Memory B cell (primary cell): ENCODE data around the gene SMOC2.

Source experiments
- ATAC-seq: fragments of 150-1000 bp; cut with Tn5 transposase; 2 replicates; pipeline ENCODE4 v1.10.0; 2021; ENCODE audit warnings: low read depth, mild to moderate bottlenecking, moderate library complexity
- DNase-seq, 2 donors: peaks; one replicate each; pipeline ENCODE4 v3.0.0; 2022; ENCODE audit warnings: low spot score in 2 of 2
- H3K27ac Mint-ChIP-seq: one replicate; pipeline ENCODE4 v1.8.0; 2022; ENCODE audit warnings: mild to moderate bottlenecking, moderate library complexity, mixed read lengths
- H3K27me3 Mint-ChIP-seq: one replicate; pipeline ENCODE4 v1.8.0; 2022; ENCODE audit warnings: mixed read lengths
- H3K36me3 Mint-ChIP-seq: one replicate; pipeline ENCODE4 v1.8.0; 2022; ENCODE audit warnings: mild to moderate bottlenecking, mixed read lengths
- H3K4me1 Mint-ChIP-seq: one replicate; pipeline ENCODE4 v1.8.0; 2022; ENCODE audit warnings: mixed read lengths
- H3K4me3 Mint-ChIP-seq: one replicate; pipeline ENCODE4 v1.8.0; 2022; ENCODE audit warnings: mild to moderate bottlenecking, moderate library complexity, mixed read lengths
- H3K9me3 Mint-ChIP-seq: one replicate; pipeline ENCODE4 v1.8.0; 2022; ENCODE audit warnings: mixed read lengths

SMOC2 gene

GRCh38 chr6:168712993-168713392 is 272.0 kb downstream of the SMOC2 start:
- H3K36me3 Mint-ChIP-seq, result no peaks in the 10 kb centered on the region
- H3K9me3 Mint-ChIP-seq, result no peaks in the 10 kb centered on the region
- H3K27me3 Mint-ChIP-seq, result peaks cover 1% of the 10 kb centered on the region
- DNase-seq (no peak), ATAC-seq (no peak)
- no peak overlapping the region for H3K4me3 Mint-ChIP-seq
- H3K27ac Mint-ChIP-seq, result no peak overlapping the region
- H3K4me1 Mint-ChIP-seq, result no peaks in the 10 kb centered on the region

- H3K9me3 Mint-ChIP-seq, result no peaks in the 10 kb centered on the region
- no peak overlapping the region for H3K27ac Mint-ChIP-seq
- no peaks in the 10 kb centered on the region for H3K4me1 Mint-ChIP-seq
- no peaks in the 10 kb centered on the region for H3K36me3 Mint-ChIP-seq
- DNase-seq, result no peak
- no peak for ATAC-seq
- H3K27me3 Mint-ChIP-seq, result peaks cover 1% of the 10 kb centered on the region
- H3K4me3 Mint-ChIP-seq, result no peak overlapping the region
Observed at GRCh38 chr6:168713839-168714238, 272.9 kb downstream of the SMOC2 start.

- H3K4me1 Mint-ChIP-seq, result no peaks in the 10 kb centered on the region
- DNase-seq (no peak), ATAC-seq (no peak)
- no peak overlapping the region for H3K4me3 Mint-ChIP-seq
- no peaks in the 10 kb centered on the region for H3K9me3 Mint-ChIP-seq
- peaks cover 1% of the 10 kb centered on the region for H3K27me3 Mint-ChIP-seq
- no peak overlapping the region for H3K27ac Mint-ChIP-seq
- no peaks in the 10 kb centered on the region for H3K36me3 Mint-ChIP-seq
Observed at GRCh38 chr6:168714547-168715260, 273.7 kb downstream of the SMOC2 start.

- Mint-ChIP-seq H3K4me3 (no peak overlapping the region), H3K9me3 (no peaks in the 10 kb centered on the region), H3K4me1 (no peaks in the 10 kb centered on the region), H3K27me3 (peaks cover 1% of the 10 kb centered on the region), H3K36me3 (no peaks in the 10 kb centered on the region), H3K27ac (no peak overlapping the region)
- ATAC-seq (no peak), DNase-seq (no peak)
Observed at GRCh38 chr6:168715643-168716481, 274.9 kb downstream of the SMOC2 start.

DNA sequence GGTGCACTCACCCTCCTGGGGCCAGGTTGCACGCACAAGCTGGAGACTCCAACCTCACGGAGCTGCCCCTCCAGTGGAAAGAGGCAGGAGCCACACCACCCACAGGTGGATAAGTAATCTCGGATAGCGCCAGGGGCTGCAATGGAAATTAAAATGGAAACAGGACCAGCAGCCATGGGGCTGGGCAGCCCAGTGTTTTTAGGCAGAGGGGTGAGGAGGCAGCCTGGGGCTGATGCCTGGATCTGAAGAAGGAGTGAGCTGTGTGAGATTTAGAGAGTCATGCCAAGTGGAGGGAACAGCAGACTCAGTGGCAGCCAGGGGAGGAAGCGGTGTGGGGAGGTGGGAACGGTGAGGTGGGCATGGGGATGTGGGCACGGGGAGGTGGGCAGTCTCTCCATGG is 275.6 kb downstream of the SMOC2 start:
- H3K27me3 Mint-ChIP-seq, result peaks cover 1% of the 10 kb centered on the region
- no peak overlapping the region for H3K27ac Mint-ChIP-seq
- H3K36me3 Mint-ChIP-seq, result no peaks in the 10 kb centered on the region
- DNase-seq, result no peak
- H3K9me3 Mint-ChIP-seq, result peaks cover 1% of the 10 kb centered on the region
- no peak for ATAC-seq
- no peaks in the 10 kb centered on the region for H3K4me1 Mint-ChIP-seq
- no peak overlapping the region for H3K4me3 Mint-ChIP-seq

DNA sequence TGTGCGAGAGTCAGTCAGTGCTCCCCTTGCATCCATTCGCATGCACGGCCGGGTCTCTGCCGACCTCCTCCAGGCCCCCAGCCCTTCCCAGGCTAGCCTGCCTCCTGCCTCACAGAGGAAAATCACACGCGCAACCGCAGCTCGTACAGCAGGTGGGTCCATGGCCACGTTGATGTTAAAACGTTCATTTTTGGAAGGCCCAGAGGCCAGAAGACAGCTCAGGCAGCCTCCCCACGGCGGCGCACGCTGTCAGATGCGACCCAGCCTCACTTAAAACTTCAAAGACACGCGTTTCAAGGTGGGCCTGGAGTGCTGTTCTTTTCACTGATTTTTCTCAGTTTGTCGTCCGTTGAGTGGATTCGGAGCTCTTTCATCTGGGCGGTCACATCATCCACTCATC is 276.5 kb downstream of the SMOC2 start:
- no peaks in the 10 kb centered on the region for H3K4me1 Mint-ChIP-seq
- H3K27me3 Mint-ChIP-seq, result no peaks in the 10 kb centered on the region
- H3K27ac Mint-ChIP-seq, result no peak overlapping the region
- H3K9me3 Mint-ChIP-seq, result peaks cover 1% of the 10 kb centered on the region
- H3K4me3 Mint-ChIP-seq, result no peak overlapping the region
- ATAC-seq, result no peak
- no peak for DNase-seq
- no peaks in the 10 kb centered on the region for H3K36me3 Mint-ChIP-seq
